ENCODE results near the gene ST14.

GRCh38 chr11:130243816-130244215, 84.2 kb downstream of the ST14 start:
- TF ChIP-seq CTCF (IDR thresholded peaks at IDR 0.05) (no peak), EZH2 (IDR thresholded peaks at IDR 0.05; ENCODE audit: borderline replicate concordance, insufficient read depth, low read depth, low read length, poor library complexity, severe bottlenecking) (no peak)
